ENCODE measurements around the gene LSM3.
A peak's percentile ranks its signal among the peaks of the same experiment; 100 is the strongest.

Gene LSM3

DNA sequence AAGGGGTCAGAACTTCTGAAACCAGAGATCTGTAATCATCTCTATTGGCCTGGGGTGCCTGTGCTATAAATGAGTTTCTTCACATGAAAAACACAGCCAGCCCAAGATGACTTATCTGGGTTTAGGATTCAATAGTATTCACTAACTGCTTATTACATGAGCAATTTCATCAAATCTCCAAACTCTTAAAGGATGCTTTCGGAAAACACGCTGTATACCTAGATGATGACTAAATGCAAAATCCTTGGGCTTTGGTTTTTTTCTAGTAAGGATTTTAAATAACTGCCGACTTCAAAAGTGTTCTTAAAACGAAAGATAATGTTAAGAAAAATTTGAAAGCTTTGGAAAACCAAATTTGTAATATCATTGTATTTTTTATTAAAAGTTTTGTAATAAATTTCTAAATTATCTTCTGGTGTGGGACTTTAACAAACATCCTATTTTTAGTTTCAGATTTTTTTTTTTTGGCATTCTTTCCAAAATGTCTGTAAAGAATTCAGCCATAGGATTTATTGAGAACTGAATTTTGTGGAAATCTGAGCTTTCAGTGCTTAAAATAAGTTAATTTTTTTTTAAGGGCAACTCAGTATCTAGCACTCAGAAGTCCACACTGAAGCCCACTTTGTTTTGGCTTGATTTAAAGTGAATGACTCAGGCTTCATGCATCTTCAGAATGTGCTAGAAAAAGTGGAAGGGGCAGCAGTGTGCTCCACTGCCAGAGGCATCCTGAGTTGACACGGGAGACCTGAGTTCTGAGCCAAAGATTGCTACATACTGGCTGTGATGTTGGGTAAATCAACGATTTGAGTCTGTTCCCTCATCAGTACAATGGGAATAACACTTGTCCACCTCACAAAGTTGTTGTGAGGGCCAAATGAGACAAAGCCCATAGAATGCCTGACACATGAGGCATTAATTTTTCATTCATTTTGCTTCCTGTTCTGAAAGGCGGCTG is 35.1 kb upstream of the LSM3 start:
- DNase-seq: no peak

DNA sequence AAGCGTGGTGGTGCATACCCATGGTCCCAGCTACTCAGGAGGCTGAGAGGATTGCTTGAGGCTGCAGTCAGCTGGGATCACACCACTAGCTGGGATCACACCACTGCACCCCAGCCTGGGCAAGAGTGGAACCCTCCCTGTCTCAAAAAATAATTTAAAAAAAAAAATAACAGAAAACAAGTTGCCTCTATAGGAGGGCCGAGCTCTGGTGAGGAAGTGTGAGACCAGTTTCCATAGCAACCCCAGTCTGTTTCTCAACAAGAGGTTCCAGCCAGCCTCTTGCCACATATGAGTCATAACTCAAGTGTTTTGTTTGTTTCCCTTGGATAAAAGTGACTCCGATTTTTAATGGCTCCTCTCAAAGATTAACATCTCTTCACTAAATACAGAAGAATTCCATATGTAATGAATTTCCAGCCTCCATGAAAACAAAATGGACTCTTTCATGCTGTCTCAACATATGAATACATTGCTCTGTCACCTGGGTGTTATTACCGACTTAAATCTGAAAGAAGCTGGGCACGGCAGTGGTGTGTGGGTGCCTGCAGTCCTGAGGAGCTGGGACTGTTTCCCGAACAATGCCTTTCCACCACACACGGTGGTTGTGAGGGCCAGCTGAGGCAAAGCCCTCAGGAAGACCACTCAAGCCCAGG is 34.1 kb upstream of the LSM3 start:
- DNase-seq: peak; percentile 94

DNA sequence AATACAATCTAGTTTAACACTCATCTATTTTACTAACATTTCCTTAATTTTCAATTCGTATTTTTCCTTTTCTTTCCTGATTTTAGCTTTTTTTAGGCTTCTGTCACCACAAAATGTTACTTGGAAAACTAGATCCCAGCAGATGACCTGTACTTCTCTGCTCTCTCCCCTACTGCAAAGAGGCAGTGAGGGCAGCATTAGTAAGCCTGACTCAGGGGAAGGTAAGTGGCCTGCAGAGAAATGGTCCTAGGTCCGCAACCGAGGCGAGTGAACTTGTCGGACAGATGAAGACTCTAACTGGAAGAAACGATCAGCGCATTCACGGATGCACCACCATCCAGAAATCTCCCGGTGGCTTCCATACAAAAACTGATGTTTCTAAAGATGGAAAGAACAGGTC is 33.4 kb upstream of the LSM3 start:
- no peak for DNase-seq

DNA sequence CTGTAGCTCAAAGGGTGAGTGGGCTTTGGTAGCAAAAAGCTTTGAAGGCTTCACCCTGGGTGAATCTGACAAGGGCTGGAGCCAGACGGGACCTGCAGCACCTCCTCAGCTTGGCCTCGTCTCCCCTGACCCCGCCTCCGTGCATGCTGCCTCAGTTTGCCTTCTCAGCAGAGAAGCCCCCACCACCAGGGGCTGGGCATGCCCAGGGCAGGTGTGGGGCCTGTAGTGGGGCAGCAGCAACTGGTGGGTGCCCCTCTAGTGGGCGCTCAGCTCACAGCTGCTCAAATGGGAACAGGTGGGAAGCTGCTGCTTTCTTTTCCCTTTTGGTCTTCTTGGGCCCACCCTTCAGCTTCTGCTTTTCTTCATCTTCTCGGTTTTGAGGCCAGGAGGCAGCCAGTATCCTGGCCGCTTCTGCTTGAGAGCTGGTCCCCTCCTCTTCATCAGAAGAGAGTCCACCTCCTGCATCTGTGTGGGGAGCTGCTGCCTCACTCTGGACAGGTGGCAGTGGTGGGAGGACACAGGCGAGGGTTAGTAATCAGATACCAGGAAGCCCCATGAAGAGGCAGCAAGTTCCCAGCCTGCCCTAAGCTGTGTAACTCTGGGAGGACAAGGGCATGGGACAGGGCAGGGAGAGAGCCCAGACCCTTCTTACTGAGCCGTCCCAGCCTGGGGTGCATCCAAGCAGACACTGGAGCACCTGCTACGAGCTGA is 32.8 kb upstream of the LSM3 start:
- no peak for DNase-seq

DNA sequence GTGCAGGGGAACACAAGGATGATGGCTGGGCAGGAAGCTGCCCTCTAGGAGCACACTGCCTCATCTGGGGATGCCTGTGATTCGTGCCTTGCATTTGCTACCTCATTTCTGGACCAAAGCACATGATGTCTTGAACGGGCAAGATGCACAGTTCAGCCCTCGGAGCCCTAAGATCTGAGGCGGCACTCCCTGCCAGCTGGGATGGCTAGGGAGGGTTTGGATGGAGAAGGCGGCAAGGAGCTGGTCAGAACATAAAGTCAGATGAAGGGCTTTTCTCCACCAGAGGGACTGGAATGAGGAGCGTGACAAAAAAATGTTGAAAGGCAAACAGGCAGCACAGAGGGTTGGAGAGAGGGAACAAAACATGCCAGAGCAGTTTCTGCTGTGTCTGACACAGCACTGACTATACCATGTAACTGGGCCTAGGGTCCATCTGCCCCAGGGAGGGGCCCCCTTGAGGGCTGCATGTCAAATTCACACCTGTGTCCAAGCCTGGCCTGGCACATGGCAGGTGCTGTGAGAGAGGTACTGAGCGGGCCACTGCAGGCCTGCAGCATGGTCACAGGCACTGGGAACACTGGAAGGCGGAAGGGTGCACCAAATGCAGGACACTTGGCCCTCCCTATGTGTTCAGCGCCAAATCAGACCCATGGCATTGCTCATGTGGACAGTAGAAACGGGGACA is 32.1 kb upstream of the LSM3 start:
- no peak for DNase-seq

DNA sequence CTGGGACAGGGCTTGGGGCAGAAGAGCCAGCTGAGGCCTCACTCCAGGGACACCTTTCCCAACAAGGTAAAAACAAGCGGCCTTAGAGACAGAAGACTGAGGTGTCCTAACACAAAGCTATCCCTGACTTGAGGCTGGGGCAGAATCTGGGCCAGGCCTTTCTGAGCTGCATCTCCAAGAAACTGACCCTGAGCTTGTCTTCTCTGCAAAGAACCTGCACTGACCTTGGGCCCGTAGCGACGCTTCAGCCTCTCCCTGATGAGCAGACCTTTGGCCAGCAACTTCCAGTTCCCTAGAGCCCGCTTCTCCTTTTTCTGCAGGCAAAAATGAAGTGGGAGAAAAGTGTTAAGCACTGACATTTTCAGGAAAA is 31.6 kb upstream of the LSM3 start:
- no peak for DNase-seq

DNA sequence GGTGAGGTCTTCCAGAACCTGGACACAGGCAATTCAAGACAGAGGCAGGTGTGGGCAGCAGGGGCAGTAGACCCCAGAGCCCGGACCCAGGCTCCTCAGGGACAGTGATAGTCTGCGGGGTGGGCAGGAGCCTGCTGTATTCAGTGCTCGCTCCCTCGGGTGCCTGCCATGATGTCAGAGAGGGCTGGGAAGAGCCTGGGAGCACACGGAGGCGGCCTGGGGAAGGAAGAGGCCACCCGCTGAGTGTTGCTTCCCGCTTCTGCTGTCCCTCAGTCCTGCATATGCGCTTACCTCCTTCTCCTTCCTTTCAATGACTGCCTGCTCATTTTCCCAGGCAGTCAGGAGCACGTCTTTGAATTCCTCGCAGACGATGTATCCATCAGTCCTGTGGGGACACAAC is 31.0 kb upstream of the LSM3 start:
- DNase-seq: no peak

DNA sequence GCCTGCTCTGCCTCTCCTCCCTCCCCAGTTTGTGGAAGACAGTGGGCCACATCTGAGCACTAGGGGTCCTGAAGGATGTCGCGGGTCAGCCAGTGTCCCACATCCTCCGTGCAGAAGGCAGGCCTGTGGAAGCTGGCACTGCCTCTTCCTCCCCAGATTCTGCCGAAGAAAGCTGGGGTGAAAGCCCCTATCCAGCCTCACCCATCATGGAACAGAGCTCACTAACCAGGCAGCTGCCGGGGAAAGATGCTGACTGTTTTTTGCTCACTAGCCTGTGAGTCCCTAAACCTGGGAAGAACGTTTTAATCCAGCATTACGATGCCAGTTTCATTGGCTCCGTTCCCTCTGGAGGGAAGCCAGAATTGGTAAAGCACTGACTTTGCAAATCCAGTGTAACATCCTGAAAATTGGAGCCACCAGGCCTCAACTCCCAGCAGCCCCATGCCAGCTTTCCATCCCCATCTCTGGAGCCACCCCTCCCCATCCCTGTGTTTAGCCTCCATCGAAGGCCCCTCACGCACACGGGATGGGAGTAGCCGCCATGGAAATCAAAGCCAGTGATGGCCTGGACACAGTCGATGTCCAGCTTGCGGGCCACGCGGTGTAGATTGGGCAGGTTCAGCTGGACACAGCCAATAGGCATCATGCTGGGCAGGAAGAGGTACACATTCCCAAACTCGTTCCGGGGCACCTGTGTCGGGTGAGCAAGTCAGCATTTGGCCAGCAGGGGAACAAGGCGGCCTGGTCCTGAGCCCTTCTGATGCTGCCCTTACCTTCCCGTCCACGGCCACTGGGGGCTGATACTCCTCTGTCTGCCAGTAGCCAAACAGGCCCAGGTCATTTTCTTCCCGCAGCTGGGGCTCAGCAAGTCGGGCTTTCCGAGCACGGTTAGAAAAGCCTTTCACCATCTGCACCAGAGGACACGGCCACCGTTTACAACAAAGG is 30.3 kb upstream of the LSM3 start:
- no peak for DNase-seq

DNA sequence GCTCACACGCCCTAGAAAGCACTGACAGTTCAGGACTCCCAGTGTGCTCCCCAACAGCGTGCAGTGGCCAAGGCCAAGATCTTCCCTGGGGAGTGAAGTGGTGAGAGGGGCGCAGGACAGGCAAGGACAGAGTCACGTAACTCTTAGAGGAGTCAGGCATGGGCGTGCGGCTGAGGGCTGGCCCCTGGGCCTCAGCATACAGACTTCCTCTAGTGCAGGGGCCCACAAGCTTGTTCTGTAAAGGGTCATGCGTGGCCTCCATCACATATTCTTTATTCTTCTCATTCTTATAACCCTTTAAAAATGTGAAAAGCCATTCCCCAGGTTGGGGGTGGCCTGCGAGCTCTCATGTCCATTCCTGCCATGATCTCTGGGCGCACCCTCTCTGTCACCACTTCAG is 28.5 kb upstream of the LSM3 start:
- no peak for DNase-seq

DNA sequence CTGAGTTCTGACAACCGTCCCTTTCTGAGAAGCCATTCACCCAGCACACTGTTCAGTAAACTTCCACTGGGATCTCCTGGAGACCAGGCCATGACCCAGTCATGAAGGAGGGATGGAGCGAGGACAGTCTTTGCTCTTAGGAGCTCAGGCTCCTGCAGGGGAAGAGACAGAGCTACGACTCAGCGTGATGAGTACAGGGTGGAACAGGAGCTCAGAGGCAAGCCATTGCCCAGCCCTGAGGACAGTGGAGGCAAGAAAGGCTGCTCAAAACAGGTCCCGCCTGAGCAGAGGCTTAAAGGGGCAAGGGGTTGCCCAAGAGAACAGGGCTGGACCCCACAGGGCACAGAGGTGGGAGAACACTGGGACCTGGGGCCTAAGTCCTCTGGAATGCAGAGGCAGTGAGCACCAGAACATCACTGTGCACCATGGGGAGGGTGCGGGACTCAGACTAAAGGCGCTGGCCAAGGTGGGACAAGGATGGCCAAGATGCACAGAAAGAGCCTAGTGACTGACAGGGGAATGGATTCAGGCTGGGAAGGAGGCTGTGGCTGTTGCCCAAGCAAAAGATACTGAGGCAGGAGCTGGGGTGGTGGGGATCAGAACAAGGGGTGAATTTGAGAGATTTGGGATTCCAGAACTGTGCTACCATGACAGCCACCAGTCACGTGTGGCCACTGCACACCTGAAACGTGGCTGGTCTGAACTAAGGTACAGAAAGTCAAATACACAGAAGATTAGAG is 28.0 kb upstream of the LSM3 start:
- no peak for DNase-seq

DNA sequence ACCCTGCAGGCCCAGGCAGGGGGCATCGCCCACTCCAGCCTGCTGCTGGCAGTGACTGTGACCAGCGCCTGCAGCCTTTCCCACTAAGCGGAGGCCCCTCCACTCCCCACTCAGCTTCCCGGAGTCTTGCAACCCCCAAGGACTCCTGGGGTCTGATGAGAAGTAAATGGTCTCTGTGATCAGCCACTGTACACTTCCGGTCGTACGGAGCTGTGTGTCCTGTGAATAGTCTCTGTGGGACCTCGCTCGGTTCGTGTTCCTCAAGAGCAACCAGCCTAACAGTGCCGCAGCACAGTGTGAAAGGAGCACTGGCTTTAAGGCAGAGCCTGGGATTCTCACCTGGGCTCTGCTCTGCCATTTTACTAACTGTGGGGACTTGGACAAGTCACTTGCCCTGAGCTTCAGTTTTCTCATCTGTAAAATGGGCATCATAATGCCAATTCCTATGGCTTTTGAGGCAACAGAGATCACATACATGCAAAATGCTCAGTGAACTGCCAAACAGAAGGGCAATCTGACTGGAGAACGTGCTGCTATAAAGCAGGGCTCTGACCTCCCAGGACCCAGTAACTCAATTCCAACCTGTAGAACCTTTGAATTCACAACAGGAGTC is 27.0 kb upstream of the LSM3 start:
- DNase-seq: no peak

DNA sequence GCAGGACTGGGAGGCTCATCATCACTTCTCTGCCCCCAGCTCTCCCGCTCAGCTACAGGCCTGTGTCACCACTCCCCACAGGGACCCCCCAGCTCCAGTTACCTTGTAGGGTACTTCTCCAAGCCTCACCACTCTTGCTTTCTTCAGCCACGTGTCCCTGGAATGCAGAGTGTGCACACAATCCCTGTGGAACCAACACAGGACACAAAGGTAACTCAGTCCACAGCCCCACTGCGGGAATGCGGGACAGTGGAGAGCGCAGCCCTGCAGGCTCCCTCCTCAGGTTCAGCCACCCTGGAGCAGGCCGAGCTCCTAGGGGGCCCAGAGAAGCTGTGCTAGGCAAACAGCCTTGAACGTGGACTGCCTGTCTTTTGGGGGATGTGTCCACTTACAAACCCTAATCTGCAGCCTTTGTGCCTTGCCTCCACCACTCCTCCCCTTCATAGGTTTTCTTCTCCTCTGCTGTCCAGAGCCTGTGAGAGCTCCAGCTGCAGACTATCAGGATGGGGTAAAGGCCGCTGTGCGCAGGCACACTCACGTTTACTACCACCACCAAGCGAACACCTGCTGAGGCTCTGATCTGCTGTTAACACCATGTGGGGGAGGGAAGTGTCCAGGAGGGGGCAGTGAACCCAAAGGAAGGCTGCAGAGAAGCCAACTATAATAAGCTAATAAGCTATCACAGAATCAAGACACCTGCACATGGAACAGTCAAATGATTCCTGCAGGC is 26.2 kb upstream of the LSM3 start:
- no peak for DNase-seq

DNA sequence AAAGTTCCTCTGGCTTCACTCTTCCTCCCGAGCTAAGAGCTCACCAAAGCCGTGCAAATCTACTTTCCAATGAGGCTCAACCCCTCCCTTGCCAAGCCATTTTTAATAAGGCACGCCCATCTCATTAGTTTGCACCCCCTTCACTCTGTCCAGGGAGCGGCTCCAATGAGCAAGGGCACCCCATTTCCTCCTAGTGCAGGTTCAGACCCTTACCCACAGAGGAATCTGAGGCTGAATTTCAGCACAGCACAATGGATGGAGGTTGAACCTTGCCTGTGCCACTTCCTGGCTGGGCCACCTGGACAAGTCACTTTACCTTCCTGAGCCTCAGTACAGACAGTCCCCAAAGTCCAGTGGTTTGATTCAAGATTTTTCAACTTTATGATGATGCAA is 25.7 kb upstream of the LSM3 start:
- no peak for DNase-seq

DNA sequence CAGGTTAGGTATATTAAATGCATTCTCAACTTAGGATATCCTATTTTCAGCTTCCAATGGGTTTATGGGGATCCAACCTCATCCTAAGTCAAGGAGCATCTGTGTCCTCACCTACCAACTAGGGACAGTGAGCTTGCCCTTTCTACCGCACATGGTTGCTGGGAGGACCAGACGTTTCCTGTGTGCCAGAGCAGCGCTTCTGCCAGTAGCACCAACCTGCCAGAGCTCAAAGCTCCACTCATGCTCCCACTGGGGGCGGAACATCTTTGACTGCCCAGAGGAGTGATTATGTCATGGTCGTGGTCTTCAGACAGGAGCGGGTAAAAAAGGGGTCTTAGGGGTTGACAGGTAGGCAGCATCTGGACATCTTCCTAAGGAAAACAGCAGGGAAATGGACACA is 25.0 kb upstream of the LSM3 start:
- no peak for DNase-seq

DNA sequence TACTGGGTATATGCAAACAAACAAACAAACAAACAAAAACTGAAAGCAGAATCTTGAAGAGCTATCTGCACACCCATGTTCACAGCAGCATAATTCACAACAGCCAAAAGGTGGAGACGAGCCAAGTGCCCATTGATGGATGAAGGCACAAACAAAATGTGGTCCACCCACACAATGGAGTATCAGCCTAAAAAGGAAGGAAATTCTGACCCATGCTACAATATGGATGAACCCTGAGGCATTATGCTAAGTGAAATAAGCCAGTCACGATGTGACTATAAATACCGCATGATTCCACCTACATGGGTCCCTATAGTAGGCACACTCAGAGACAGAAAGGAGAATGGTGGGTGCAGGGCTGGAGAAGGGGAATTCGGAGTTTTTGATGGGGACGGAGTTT is 24.3 kb upstream of the LSM3 start:
- DNase-seq: no peak

DNA sequence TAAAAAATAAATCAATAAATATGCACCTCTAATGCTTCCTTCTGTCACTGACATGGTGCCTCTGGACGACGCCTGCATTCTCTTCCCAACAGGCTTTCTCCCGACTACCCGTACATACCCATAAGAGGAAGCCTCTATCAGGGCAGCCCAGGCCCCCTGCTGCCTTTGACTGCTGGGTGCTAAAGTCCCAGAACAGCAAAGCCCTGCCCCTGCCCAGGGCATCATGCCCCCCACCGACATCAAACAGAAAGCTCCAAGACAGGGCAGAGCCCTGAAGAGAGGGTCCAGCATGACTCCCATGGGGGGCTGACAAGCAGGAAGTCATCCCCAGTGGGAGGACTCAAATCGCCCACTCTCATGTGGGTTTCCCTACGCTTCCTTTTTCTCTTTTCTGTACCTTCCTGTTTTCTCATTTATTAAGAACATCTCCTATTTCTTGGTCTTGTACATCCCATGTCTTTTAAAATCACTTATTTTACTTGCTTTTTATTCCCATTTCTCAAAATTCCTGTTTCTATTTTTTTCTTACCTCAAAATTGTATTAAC is 23.6 kb upstream of the LSM3 start:
- DNase-seq: no peak

DNA sequence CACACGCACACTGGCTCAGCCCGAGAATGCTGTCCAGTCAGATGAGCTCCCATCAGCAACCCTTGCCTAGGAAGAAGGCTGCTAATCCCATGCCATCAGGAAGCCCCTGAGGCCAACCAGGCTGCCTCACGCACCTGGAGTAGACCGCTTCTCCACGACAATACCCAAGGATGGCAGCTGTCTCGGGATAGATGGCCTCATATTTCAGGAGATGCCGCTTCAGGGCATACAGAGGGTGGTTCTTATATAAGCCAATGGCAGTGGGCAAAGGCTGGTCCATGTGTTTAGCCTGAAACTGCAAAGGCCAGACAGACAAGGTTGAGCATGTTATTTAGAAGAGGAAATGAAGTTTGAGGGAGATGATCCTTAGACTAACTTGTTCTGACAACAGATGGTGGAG is 22.4 kb upstream of the LSM3 start:
- DNase-seq: no peak

DNA sequence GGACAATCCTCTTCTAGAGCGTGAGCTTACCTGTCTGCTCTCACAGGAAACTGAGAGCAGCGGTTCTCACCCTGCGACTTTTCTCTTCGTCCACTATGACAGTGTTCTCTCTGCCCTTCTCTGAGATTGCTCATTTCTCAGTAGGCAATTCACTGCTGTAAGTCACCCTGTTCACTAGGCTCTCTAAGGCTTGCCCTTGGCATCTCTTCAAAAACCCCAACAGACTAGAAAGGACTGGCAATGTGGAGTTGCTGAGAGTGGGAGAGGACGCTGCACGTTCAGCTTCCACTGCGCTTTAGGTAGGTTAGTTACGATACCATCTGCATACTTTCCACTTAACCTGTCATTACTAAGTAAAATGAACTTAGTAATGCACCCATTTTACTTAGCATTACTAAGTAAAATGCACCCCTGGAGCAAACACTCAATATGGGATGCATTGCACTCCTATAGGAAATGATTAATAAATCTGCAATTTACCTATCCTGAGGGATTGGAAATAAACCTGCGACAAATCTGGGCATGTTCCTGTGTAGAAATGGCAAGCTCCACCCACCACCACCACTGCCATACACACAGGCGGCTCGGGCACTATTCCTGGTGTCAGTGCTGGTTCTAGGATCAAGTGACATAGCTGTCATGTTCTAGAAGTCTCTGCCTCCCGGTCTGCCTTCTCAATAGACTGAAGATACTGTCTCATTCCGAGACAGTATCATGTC is 21.6 kb upstream of the LSM3 start:
- no peak for DNase-seq

DNA sequence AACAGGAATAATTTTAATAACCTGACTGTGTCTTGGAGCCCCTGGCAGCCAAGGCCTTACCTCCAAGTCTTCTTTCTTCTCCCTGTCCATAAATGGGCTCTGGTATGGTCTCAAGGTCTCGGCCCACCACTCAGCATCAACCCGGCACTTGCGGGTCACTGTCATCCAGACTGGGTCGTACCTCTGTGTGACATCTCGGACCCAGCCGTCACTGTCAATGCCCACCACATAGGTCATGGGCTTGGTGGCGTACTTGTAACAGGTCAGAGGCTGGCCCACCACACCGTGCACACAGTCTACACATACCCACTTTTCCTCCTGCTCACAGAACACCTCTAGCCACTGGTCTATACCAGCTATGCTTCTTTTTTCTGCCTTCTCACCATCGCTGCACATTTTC is 20.7 kb upstream of the LSM3 start:
- DNase-seq: no peak
